ENCODE results near the gene ETDA. TPM values are rescaled to one million over a fixed set of nuclear protein-coding genes. Genes with fewer than 3 reads are reported as not detected.
"Not testable (repeated sequence)": the region's sequence is repeated elsewhere in the genome, so short reads cannot be mapped to it uniquely, and the experiment has no call there.

The ETDA gene
- total and polyA plus RNA-seq, 8 donors: not detected

DNA sequence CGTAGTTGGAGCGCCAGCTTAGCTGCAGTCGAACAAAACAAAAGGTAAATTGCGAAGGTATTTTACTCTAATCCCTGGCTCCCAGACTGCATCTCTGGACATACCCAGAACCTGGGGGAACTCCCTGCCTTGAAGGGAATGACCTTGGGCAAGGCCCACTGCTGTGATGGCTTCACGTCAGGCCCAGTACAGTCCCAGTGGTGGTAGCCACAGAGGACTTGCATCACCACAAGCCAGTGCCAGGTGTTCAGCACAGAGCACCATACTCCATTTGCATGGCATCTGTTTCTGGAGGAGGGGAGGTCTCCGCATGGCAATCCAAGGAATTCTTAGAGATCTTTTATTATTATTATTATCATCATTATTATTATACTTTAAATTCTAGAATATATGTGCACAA is 5.6 kb downstream of the ETDA start:
- DNase-seq (no peak), FAIRE-seq (no peak), ATAC-seq (no peak)
- Histone ChIP-seq H3K27ac (no peak overlapping the region), H3K36me3 (no peaks in the 10 kb centered on the region), H3K9me3 (no peaks in the 10 kb centered on the region), H3K4me3 (no peak overlapping the region), H3K4me1 (no peaks in the 10 kb centered on the region), H3K27me3 (peaks cover 0 to 4% (median 0%) of the 10 kb centered on the region in 4 donors)
- TF ChIP-seq, protein P1, sequence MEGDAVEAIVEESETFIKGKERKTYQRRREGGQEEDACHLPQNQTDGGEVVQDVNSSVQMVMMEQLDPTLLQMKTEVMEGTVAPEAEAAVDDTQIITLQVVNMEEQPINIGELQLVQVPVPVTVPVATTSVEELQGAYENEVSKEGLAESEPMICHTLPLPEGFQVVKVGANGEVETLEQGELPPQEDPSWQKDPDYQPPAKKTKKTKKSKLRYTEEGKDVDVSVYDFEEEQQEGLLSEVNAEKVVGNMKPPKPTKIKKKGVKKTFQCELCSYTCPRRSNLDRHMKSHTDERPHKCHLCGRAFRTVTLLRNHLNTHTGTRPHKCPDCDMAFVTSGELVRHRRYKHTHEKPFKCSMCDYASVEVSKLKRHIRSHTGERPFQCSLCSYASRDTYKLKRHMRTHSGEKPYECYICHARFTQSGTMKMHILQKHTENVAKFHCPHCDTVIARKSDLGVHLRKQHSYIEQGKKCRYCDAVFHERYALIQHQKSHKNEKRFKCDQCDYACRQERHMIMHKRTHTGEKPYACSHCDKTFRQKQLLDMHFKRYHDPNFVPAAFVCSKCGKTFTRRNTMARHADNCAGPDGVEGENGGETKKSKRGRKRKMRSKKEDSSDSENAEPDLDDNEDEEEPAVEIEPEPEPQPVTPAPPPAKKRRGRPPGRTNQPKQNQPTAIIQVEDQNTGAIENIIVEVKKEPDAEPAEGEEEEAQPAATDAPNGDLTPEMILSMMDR (IDR thresholded peaks at IDR 0.05): no peak
- intact Hi-C loops (cut with DNase I): no loop called here
- WGBS, 2 donors: 89 to 93% methylated on average over 6 of the region's 6 CpGs

DNA sequence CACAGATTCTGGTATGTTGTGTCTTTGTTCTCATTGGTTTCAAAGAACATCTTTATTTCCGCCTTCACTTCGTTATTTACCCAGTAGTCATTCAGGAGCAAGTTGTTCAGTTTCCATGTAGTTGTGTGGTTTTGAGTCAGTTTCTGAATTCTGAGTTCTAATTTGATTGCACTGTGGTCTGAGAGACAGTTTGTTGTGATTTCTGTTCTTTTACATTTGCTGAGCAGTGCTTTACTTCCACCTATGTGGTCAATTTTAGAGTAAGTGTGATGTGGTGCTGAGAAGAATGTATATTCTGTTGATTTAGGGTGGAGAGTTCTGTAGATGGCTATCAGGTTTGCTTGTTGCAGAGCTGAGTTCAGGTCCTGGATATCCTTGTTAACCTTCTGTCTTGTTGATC is 9.1 kb downstream of the ETDA start:
- WGBS, 2 donors: 76 to 83% methylated on average over 2 of the region's 2 CpGs

DNA sequence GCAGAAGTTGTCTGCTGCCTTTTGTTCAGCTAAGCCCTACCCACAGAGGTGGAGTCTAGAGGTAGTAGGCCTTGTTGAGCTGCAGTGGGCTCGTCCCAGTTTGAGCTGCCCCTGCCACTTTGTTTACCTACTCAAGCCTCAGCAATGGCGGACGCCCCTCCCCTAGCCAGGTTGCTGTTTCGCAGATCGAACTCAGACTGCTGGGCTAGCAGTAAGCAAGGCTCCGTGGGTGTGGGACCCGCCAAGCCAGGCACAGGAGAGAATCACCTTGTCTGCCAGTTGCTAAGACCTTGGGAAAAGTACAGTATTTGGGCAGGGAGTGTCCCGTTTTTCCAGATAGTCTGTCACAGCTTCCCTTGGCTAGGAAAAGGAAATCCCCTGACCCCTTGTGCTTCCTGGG is 11.5 kb downstream of the ETDA start:
- FAIRE-seq; H3K36me3 ChIP-seq; H3K4me1 ChIP-seq; H3K27me3 ChIP-seq; intact Hi-C loops (cut with DNase I); H3K9me3 ChIP-seq; H3K4me3 ChIP-seq; H3K27ac ChIP-seq; ATAC-seq: not testable (repeated sequence)
- peak in 1 of 6 donors; percentile 29 for DNase-seq
- 75 to 80% methylated on average over 8 of the region's 8 CpGs for WGBS, 2 donors

More for the DNA sequence above, 9.1 kb downstream of the ETDA start:
- H3K36me3 ChIP-seq; H3K9me3 ChIP-seq; ATAC-seq; FAIRE-seq; H3K27me3 ChIP-seq; intact Hi-C loops (cut with DNase I); H3K4me3 ChIP-seq; H3K4me1 ChIP-seq; DNase-seq; H3K27ac ChIP-seq: not testable (repeated sequence)

DNA sequence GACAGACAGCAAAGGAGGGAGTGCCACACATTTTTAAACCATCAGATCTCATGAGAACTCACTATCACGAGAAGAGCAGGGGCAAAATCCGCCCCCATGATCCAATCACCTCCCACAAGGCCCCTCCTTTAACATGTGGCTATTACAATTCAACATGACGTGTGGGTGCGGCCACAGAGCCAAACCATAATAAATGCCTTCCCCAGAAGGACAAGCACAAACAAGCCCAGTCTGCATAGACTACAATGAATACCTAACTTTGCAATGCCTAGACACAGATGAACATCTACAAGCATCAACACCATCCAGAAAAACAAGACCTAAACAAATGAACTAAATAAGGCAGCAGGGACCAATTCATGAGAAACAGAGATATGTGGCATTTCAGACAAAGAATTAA is 12.3 kb downstream of the ETDA start:
- Histone ChIP-seq H3K9me3 (peaks cover 0 to 3% (median 0%) of the 10 kb centered on the region in 4 donors), H3K27ac (no peak overlapping the region), H3K4me3 (no peak overlapping the region), H3K27me3 (peaks cover 0 to 4% (median 0%) of the 10 kb centered on the region in 4 donors), H3K36me3 (no peaks in the 10 kb centered on the region), H3K4me1 (no peaks in the 10 kb centered on the region)
- ATAC-seq: no peak
- FAIRE-seq: no peak
- DNase-seq: no peak
- TF ChIP-seq, protein P1 (IDR thresholded peaks at IDR 0.05): no peak
- WGBS, 2 donors: 77 to 86% methylated on average over 4 of the region's 4 CpGs
- intact Hi-C loops (cut with DNase I): no loop called here

- Histone ChIP-seq H3K36me3 (no peaks in the 10 kb centered on the region), H3K4me3 (no peak overlapping the region), H3K4me1 (no peaks in the 10 kb centered on the region), H3K27me3 (no peaks in the 10 kb centered on the region), H3K9me3 (peaks cover 0 to 3% (median 0%) of the 10 kb centered on the region in 4 donors), H3K27ac (no peak overlapping the region)
- no peak for FAIRE-seq
- DNase-seq: no peak
- intact Hi-C loops (cut with DNase I): no loop called here
- no peak for ATAC-seq
- TF ChIP-seq, protein P1 (IDR thresholded peaks at IDR 0.05): no peak
- WGBS, 2 donors: 65 to 87% methylated on average over 5 of the region's 5 CpGs
These were observed 21.3 kb downstream of the ETDA start for GRCh38 chrX:135273162-135273561.

GRCh38 chrX:135275973-135276372 is 24.1 kb downstream of the ETDA start:
- DNase-seq (no peak), ATAC-seq (no peak), FAIRE-seq (no peak)
- intact Hi-C loops (cut with DNase I): no loop called here
- Histone ChIP-seq H3K36me3 (no peaks in the 10 kb centered on the region), H3K4me3 (no peak overlapping the region), H3K4me1 (no peaks in the 10 kb centered on the region), H3K9me3 (no peaks in the 10 kb centered on the region), H3K27ac (no peak overlapping the region), H3K27me3 (no peaks in the 10 kb centered on the region)
- TF ChIP-seq, protein P1 (IDR thresholded peaks at IDR 0.05): no peak

Measured in pancreas (tissue), 10 donors.